IMR-90 (cell line): Measurements from ENCODE around the gene OCSTAMP. TPM values are rescaled to one million over a fixed set of nuclear protein-coding genes. Genes with fewer than 3 reads are reported as not detected.

ENCODE experiments used
- ATAC-seq: fragments of 200-7000 bp; cut with Tn5 transposase; 2 replicates; pipeline ENCODE4 v1.9.1; 2020; ENCODE audit warnings: low read depth, mild to moderate bottlenecking, moderate library complexity
- BruUV-seq: library from RNA; stranded (reverse); fragments of 400-500 nt; replicated peaks from 2 replicates; lab custom pipeline; 2021; lab: Mats Ljungman, UMichigan
- CTCF ChIA-PET: fragments of 300-600 bp; formaldehyde crosslinking; extraction: SDS; loops from one replicate; lab custom pipeline; 2021; ENCODE audit warnings: antibody characterized with exemption; lab: Yijun Ruan, JAX
- POLR2A ChIA-PET: fragments of 300-600 bp; sonication (Branson Sonifier 250); formaldehyde crosslinking; loops from one replicate; lab custom pipeline; 2022; ENCODE audit warnings: antibody characterized with exemption; ENCODE audit not compliant: unreplicated experiment; lab: Charles Lee
- DNase-seq: peaks from one replicate; pipeline ENCODE4 v3.0.0; 2013
- H2AFZ ChIP-seq: replicated peaks from 2 replicates; pipeline ENCODE3; 2013; ENCODE audit warnings: low read length, mild to moderate bottlenecking; ENCODE audit not compliant: poor library complexity
- H2AK5ac ChIP-seq: 2 replicates; pipeline ENCODE4 v1.6.1; 2013; ENCODE audit warnings: low read depth, low read length, inconsistent platforms
- H2AK9ac ChIP-seq: replicated peaks from 2 replicates; pipeline ENCODE3; 2013; ENCODE audit warnings: mild to moderate bottlenecking, low read depth, low read length, moderate library complexity; ENCODE audit not compliant: poor library complexity
- H2BK120ac ChIP-seq: 2 replicates; pipeline ENCODE4 v1.6.1; 2013; ENCODE audit warnings: low read depth, low read length, inconsistent platforms
- H2BK15ac ChIP-seq: 3 replicates; pipeline ENCODE4 v1.6.1; 2013; ENCODE audit warnings: low read depth, low read length, inconsistent platforms
- H2BK20ac ChIP-seq: 2 replicates; pipeline ENCODE4 v1.6.1; 2013; ENCODE audit warnings: low read depth, mild to moderate bottlenecking, inconsistent platforms, low read length, moderate library complexity
- H2BK5ac ChIP-seq: 2 replicates; pipeline ENCODE4 v1.6.1; 2013; ENCODE audit warnings: mild to moderate bottlenecking, low read depth, low read length, inconsistent platforms; ENCODE audit not compliant: poor library complexity, severe bottlenecking
- H3K14ac ChIP-seq: replicated peaks from 2 replicates; pipeline ENCODE4 v1.6.1; 2013; ENCODE audit warnings: low read depth, low read length, inconsistent platforms
- H3K18ac ChIP-seq: 2 replicates; pipeline ENCODE4 v1.6.1; 2013; ENCODE audit warnings: low read depth, low read length, control low read depth
- H3K23ac ChIP-seq: 2 replicates; pipeline ENCODE4 v1.6.1; 2013; ENCODE audit warnings: low read depth, low read length, inconsistent platforms
- H3K27ac ChIP-seq: 2 replicates; pipeline ENCODE4 v1.5.1; 2013; ENCODE audit warnings: mild to moderate bottlenecking, control low read depth, low read length; ENCODE audit not compliant: insufficient read depth
- H3K27me3 ChIP-seq: 2 replicates; pipeline ENCODE4 v1.6.1; 2013; ENCODE audit warnings: low read length; ENCODE audit not compliant: control insufficient read depth, insufficient read depth
- H3K36me3 ChIP-seq: 2 replicates; pipeline ENCODE4 v1.6.1; 2013; ENCODE audit warnings: low read length, mixed read lengths; ENCODE audit not compliant: control insufficient read depth, insufficient read depth
- H3K4ac ChIP-seq: 2 replicates; pipeline ENCODE4 v1.6.1; 2013; ENCODE audit warnings: low read depth, low read length, inconsistent platforms
- H3K4me1 ChIP-seq: 2 replicates; pipeline ENCODE4 v1.6.1; 2013; ENCODE audit warnings: low read length, mixed read lengths; ENCODE audit not compliant: control insufficient read depth, insufficient read depth
- H3K4me2 ChIP-seq: 2 replicates; pipeline ENCODE4 v1.6.1; 2013; ENCODE audit warnings: low read depth, mild to moderate bottlenecking, control low read depth, low read length, moderate library complexity
- H3K4me3 ChIP-seq: 2 replicates; pipeline ENCODE4 v1.5.1; 2013; ENCODE audit warnings: low read depth, mild to moderate bottlenecking, control low read depth, low read length, moderate library complexity; ENCODE audit not compliant: insufficient read depth
- H3K56ac ChIP-seq: 2 replicates; pipeline ENCODE4 v1.6.1; 2013; ENCODE audit warnings: low read length, inconsistent platforms; ENCODE audit not compliant: insufficient read depth; ENCODE audit errors: extremely low read depth
- H3K79me1 ChIP-seq, 2 experiments: 2 replicates each; pipeline ENCODE4 v1.6.1; 2013; ENCODE audit warnings: low read length in 2 of 2, inconsistent platforms in 1 of 2, low read depth in 1 of 2
- H3K9ac ChIP-seq: 2 replicates; pipeline ENCODE4 v1.6.1; 2013; ENCODE audit warnings: low read depth, low read length, control low read depth
- H3K9me1 ChIP-seq: 2 replicates; pipeline ENCODE4 v1.6.1; 2013; ENCODE audit warnings: low read length, inconsistent platforms; ENCODE audit not compliant: insufficient read depth
- H3K9me3 ChIP-seq: 2 replicates; pipeline ENCODE4 v1.6.1; 2013; ENCODE audit warnings: low read length; ENCODE audit not compliant: control insufficient read depth, insufficient read depth
- H4K20me1 ChIP-seq: 2 replicates; pipeline ENCODE4 v1.6.1; 2013; ENCODE audit warnings: low read length, inconsistent platforms; ENCODE audit not compliant: insufficient read depth
- H4K5ac ChIP-seq: 2 replicates; pipeline ENCODE4 v1.6.1; 2013; ENCODE audit warnings: mild to moderate bottlenecking, low read depth, low read length, control low read depth
- H4K8ac ChIP-seq, 2 experiments: 2 replicates each; pipeline ENCODE4 v1.6.1; 2013; ENCODE audit warnings: low read depth in 2 of 2, low read length in 2 of 2, control low read depth in 1 of 2, inconsistent platforms in 1 of 2
- H4K91ac ChIP-seq: 2 replicates; pipeline ENCODE4 v1.6.1; 2013; ENCODE audit warnings: low read depth, low read length, inconsistent platforms; ENCODE audit not compliant: insufficient read depth
- BHLHE40 ChIP-seq: fragments of 150-350 bp; IDR thresholded peaks from 2 replicates; pipeline ENCODE4 v1.6.1; 2016; ENCODE audit warnings: mild to moderate bottlenecking, low read depth, low read length
- CEBPB ChIP-seq: IDR thresholded peaks from 2 replicates; pipeline ENCODE4 v1.6.1; 2012; ENCODE audit warnings: low read depth, low read length, improper control_type of control experiment
- CHD1 ChIP-seq: IDR thresholded peaks from 2 replicates; pipeline ENCODE4 v1.6.1; 2012; ENCODE audit warnings: low read depth, low read length, improper control_type of control experiment
- CTCF ChIP-seq: conservative IDR thresholded peaks from 2 replicates; pipeline ENCODE4 v1.5.1; 2012; ENCODE audit warnings: mild to moderate bottlenecking, low read depth, low read length, improper control_type of control experiment
- FOS ChIP-seq: fragments of 150-350 bp; IDR thresholded peaks from 2 replicates; pipeline ENCODE4 v1.6.1; 2016; ENCODE audit warnings: low read depth, low read length
- MAFK ChIP-seq: IDR thresholded peaks from 2 replicates; pipeline ENCODE4 v1.6.1; 2012; ENCODE audit warnings: low read depth, low read length, improper control_type of control experiment
- MAZ ChIP-seq: IDR thresholded peaks from 2 replicates; pipeline ENCODE4 v1.6.1; 2012; ENCODE audit warnings: low read depth, mild to moderate bottlenecking, low read length, improper control_type of control experiment, moderate library complexity, borderline replicate concordance
- MXI1 ChIP-seq: IDR thresholded peaks from 2 replicates; pipeline ENCODE4 v1.6.1; 2012; ENCODE audit warnings: low read depth, mild to moderate bottlenecking, low read length, moderate library complexity, borderline replicate concordance
- POLR2A ChIP-seq: IDR thresholded peaks from 2 replicates; pipeline ENCODE4 v1.6.1; 2012; ENCODE audit warnings: mild to moderate bottlenecking, low read depth, low read length
- RAD21 ChIP-seq: IDR thresholded peaks from 2 replicates; pipeline ENCODE4 v1.6.1; 2012; ENCODE audit warnings: low read length, improper control_type of control experiment
- RCOR1 ChIP-seq: IDR thresholded peaks from 2 replicates; pipeline ENCODE4 v1.6.1; 2012; ENCODE audit warnings: mild to moderate bottlenecking, low read length, improper control_type of control experiment; ENCODE audit not compliant: insufficient replicate concordance
- SMC3 ChIP-seq: fragments of 150-350 bp; IDR thresholded peaks from 2 replicates; pipeline ENCODE4 v1.6.1; 2016; ENCODE audit warnings: low read depth, mild to moderate bottlenecking, antibody characterized with exemption, low read length, moderate library complexity
- USF2 ChIP-seq: fragments of 150-350 bp; IDR thresholded peaks from 2 replicates; pipeline ENCODE4 v1.6.1; 2017; ENCODE audit warnings: mild to moderate bottlenecking, antibody characterized with exemption, low read length, low read depth
- WGBS, 2 experiments: methylation state at CpG; one replicate each; pipeline versions ENCODE4 v1.1.5 to v1.1.7; 2013; ENCODE audit warnings: missing lambda C conversion rate in 2 of 2; ENCODE audit not compliant: insufficient read length in 1 of 2; ENCODE audit errors: extremely low coverage in 2 of 2; 5-methylcytosine and 5-hydroxymethylcytosine counted together
- dilution Hi-C: fragments of 300-500 bp; cut with HindIII; formaldehyde crosslinking; loops from one replicate; pipeline ENCODE4 v1.14.3; 2018; ENCODE audit warnings: low sequenced_read_pairs; ENCODE audit not compliant: unreplicated experiment
- in situ Hi-C: fragments of 300-500 bp; cut with MboI; formaldehyde crosslinking; loops from 3 replicates; pipeline ENCODE4 v1.14.3; 2019; ENCODE audit warnings: low sequenced_read_pairs, inconsistent platforms, mixed read lengths
- intact Hi-C: fragments of 100-400 bp; cut with micrococcal nuclease; formaldehyde crosslinking; loops from 2 replicates; pipeline ENCODE4 v1.10.0; 2022
- polyA plus RNA-seq, 3 experiments: library from polyadenylated mRNA; depleted of rRNA; stranded (reverse); fragments of >200 nt; gene quantifications; 2 replicates each; pipeline ENCODE4 v1.2.3, GENCODE V29; 2012; ENCODE audit warnings: low replicate concordance in 1 of 3
- total RNA-seq: library from RNA; depleted of rRNA; stranded (reverse); fragments of >200 nt; gene quantifications from 2 replicates; pipeline ENCODE4 v1.2.3, GENCODE V29; 2012

The OCSTAMP gene
- total and polyA plus RNA-seq, 2 of the 4 experiments (the other 2 are of a cell fraction) = not detected

- Histone ChIP-seq H3K9me3 (no peaks in the 10 kb centered on the region), H2AK9ac (no peak overlapping the region), H3K4ac (no peak overlapping the region), H3K27ac (no peak overlapping the region), H4K20me1 (no peaks in the 10 kb centered on the region), H3K36me3 (no peaks in the 10 kb centered on the region), H3K4me1 (no peaks in the 10 kb centered on the region), H3K23ac (no peak overlapping the region), H3K4me2 (no peak overlapping the region), H4K5ac (no peak overlapping the region), H3K18ac (no peak overlapping the region), H2BK15ac (no peak overlapping the region), H2AFZ (no peak overlapping the region), H4K8ac (no peak overlapping the region), H3K56ac (no peak overlapping the region), H2BK20ac (no peak overlapping the region), H3K79me1 (no peaks in the 10 kb centered on the region), H4K91ac (no peak overlapping the region), H3K4me3 (no peak overlapping the region), H2BK120ac (no peak overlapping the region), H3K27me3 (no peaks in the 10 kb centered on the region), H3K9ac (no peak overlapping the region), H2BK5ac (no peak overlapping the region), H2AK5ac (no peak overlapping the region), H3K9me1 (no peaks in the 10 kb centered on the region), H3K14ac (no peak overlapping the region)
- DNase-seq = no peak
- CTCF ChIA-PET = no interaction called here
- dilution Hi-C loops (no loop called here), in situ Hi-C loops (loop anchor here (5.0 kb wide), 1 partner anchor 162 kb away; no protein-coding TSS in a partner anchor), intact Hi-C loops (no loop called here)
- TF ChIP-seq RCOR1 (no peak), MAZ (no peak), BHLHE40 (no peak), MXI1 (no peak), MAFK (no peak), RAD21 (no peak), FOS (no peak), CEBPB (no peak), CHD1 (no peak), POLR2A (no peak), SMC3 (no peak), CTCF (no peak), USF2 (no peak)
- no peak for ATAC-seq
- no TSS peak for BruUV-seq
- WGBS, 2 experiments = no CpG with 5 or more reads among the region's 4 CpGs
- POLR2A ChIA-PET = no interaction called here
These were observed 29.9 kb downstream of the OCSTAMP start for GRCh38 chr20:46520540-46520939.
